ENCODE measurements around the gene PAX8. TPM values are rescaled to one million over a fixed set of nuclear protein-coding genes. Genes with fewer than 3 reads are reported as not detected.
A peak's percentile ranks its signal among the peaks of the same experiment; 100 is the strongest.
"Not testable (repeated sequence)": the region's sequence is repeated elsewhere in the genome, so short reads cannot be mapped to it uniquely, and the experiment has no call there.

The PAX8 gene
- total RNA-seq, 1 donor: 2.9 TPM

DNA sequence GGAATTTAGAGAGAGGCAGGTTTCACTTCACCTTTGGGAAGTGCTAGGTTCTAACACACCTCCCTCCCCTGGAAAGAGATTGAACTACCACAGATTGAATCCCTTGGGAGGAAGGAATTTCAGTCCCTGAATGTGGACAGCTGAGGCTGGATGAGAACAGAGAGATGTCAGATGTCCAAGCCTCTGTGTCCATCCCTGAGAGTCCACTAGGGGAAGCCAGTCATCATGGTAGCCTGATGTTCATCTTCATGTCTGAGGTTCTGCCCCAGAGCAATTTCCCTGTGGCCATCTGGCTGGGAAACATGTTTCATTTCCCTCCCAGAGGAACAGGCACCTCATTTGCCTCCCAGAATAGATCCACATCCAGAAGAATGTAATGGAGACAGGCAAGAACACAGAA, 30.1 kb upstream of the PAX8 start:
- H3K9me3 ChIP-seq (ENCODE audit: low read depth, low read length); H3K4me3 ChIP-seq (ENCODE audit: insufficient read depth, low read length); H3K27me3 ChIP-seq (ENCODE audit: insufficient read depth, low read length); H3K27ac ChIP-seq (ENCODE audit: low read depth, low read length); H3K4me2 ChIP-seq (ENCODE audit: insufficient read depth, low read length); H4K20me1 ChIP-seq (ENCODE audit: insufficient read depth, low read length); H3K79me2 ChIP-seq (ENCODE audit: insufficient read depth, low read length); DNase-seq (ENCODE audit: insufficient read length, low spot score, missing footprints); H3K36me3 ChIP-seq (ENCODE audit: insufficient read depth, low read length); H2AFZ ChIP-seq (ENCODE audit: low read length): not testable (repeated sequence)
- H3K4me1 ChIP-seq (ENCODE audit: insufficient read depth, low read length): peaks cover 11% of the 10 kb centered on the region
- TF ChIP-seq CTCF (IDR thresholded peaks at IDR 0.05; ENCODE audit: extremely low read depth, low read depth, low read length): peak; percentile 34

DNA sequence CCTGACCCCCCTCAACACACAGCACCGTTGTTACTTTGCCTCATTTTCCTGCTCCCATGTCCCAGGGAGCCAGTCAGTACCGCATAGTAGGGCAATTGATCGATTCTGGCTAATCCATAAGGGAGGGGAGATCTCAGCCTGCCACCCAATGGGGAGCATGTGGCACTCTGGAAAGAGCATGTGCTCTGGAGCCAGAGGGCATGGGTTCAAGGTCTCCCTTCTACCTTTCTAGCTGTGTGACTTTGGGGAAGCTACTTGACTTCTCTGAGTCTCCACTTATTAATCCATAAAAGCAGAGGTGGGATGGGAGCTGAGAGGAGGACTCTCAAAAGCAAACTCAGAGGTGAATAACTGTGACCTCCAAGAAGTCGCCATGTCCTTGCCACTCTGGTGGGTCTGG, 27.5 kb upstream of the PAX8 start:
- not testable (repeated sequence) for H3K4me1 ChIP-seq (ENCODE audit: insufficient read depth, low read length); H3K4me2 ChIP-seq (ENCODE audit: insufficient read depth, low read length); H3K36me3 ChIP-seq (ENCODE audit: insufficient read depth, low read length); H3K79me2 ChIP-seq (ENCODE audit: insufficient read depth, low read length); H2AFZ ChIP-seq (ENCODE audit: low read length); H4K20me1 ChIP-seq (ENCODE audit: insufficient read depth, low read length); DNase-seq (ENCODE audit: insufficient read length, low spot score, missing footprints); H3K27ac ChIP-seq (ENCODE audit: low read depth, low read length); H3K9me3 ChIP-seq (ENCODE audit: low read depth, low read length); H3K27me3 ChIP-seq (ENCODE audit: insufficient read depth, low read length); H3K4me3 ChIP-seq (ENCODE audit: insufficient read depth, low read length)

- H4K20me1 ChIP-seq (ENCODE audit: insufficient read depth, low read length); H2AFZ ChIP-seq (ENCODE audit: low read length); DNase-seq (ENCODE audit: insufficient read length, low spot score, missing footprints); H3K36me3 ChIP-seq (ENCODE audit: insufficient read depth, low read length); H3K4me3 ChIP-seq (ENCODE audit: insufficient read depth, low read length); H3K4me2 ChIP-seq (ENCODE audit: insufficient read depth, low read length); H3K9me3 ChIP-seq (ENCODE audit: low read depth, low read length); H3K27ac ChIP-seq (ENCODE audit: low read depth, low read length); H3K27me3 ChIP-seq (ENCODE audit: insufficient read depth, low read length); H3K79me2 ChIP-seq (ENCODE audit: insufficient read depth, low read length); H3K4me1 ChIP-seq (ENCODE audit: insufficient read depth, low read length): not testable (repeated sequence)
These were observed 27.0 kb upstream of the PAX8 start for GRCh38 chr2:113305749-113306148.

DNA sequence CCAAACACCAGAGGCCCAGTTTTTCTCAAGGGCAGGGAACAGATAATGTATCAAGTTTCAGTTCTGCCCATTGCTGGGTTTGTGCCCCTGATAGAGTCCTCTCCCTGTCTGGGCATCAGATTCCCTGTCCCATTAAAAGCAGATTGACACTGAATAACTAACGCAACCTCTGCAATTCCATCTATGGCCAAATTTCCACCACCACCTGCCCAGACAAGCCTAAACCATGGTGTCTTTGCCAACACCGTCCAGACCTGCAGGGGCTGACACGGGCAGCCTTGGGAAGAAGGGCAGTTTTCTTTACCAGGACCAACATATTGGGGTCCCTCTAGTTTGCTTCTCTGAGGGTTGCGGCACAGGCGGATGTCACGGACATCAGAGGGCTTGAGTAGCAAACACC, 26.4 kb upstream of the PAX8 start:
- Histone ChIP-seq H3K4me3 (ENCODE audit: insufficient read depth, low read length) (no peak overlapping the region), H3K9me3 (ENCODE audit: low read depth, low read length) (no peaks in the 10 kb centered on the region), H3K27ac (ENCODE audit: low read depth, low read length) (no peak overlapping the region), H2AFZ (ENCODE audit: low read length) (no peak overlapping the region), H4K20me1 (ENCODE audit: insufficient read depth, low read length) (no peaks in the 10 kb centered on the region), H3K79me2 (ENCODE audit: insufficient read depth, low read length) (no peaks in the 10 kb centered on the region), H3K27me3 (ENCODE audit: insufficient read depth, low read length) (peaks cover 3% of the 10 kb centered on the region), H3K4me1 (ENCODE audit: insufficient read depth, low read length) (no peaks in the 10 kb centered on the region), H3K4me2 (ENCODE audit: insufficient read depth, low read length) (no peak overlapping the region), H3K36me3 (ENCODE audit: insufficient read depth, low read length) (no peaks in the 10 kb centered on the region)
- no peak for DNase-seq (ENCODE audit: insufficient read length, low spot score, missing footprints)
- TF ChIP-seq CTCF (IDR thresholded peaks at IDR 0.05; ENCODE audit: extremely low read depth, low read depth, low read length): no peak

GRCh38 chr2:113304702-113305101, 26.0 kb upstream of the PAX8 start:
- H3K27me3 ChIP-seq (ENCODE audit: insufficient read depth, low read length): peaks cover 3% of the 10 kb centered on the region
- H3K4me3 ChIP-seq (ENCODE audit: insufficient read depth, low read length): no peak overlapping the region
- no peak for TF ChIP-seq CTCF (IDR thresholded peaks at IDR 0.05; ENCODE audit: extremely low read depth, low read depth, low read length)
- H3K4me1 ChIP-seq (ENCODE audit: insufficient read depth, low read length): no peaks in the 10 kb centered on the region
- no peaks in the 10 kb centered on the region for H3K36me3 ChIP-seq (ENCODE audit: insufficient read depth, low read length)
- H3K27ac ChIP-seq (ENCODE audit: low read depth, low read length): no peak overlapping the region
- DNase-seq (ENCODE audit: insufficient read length, low spot score, missing footprints): no peak
- no peak overlapping the region for H3K4me2 ChIP-seq (ENCODE audit: insufficient read depth, low read length)
- H4K20me1 ChIP-seq (ENCODE audit: insufficient read depth, low read length): no peaks in the 10 kb centered on the region
- no peaks in the 10 kb centered on the region for H3K79me2 ChIP-seq (ENCODE audit: insufficient read depth, low read length)
- H3K9me3 ChIP-seq (ENCODE audit: low read depth, low read length): no peaks in the 10 kb centered on the region
- no peak overlapping the region for H2AFZ ChIP-seq (ENCODE audit: low read length)

DNA sequence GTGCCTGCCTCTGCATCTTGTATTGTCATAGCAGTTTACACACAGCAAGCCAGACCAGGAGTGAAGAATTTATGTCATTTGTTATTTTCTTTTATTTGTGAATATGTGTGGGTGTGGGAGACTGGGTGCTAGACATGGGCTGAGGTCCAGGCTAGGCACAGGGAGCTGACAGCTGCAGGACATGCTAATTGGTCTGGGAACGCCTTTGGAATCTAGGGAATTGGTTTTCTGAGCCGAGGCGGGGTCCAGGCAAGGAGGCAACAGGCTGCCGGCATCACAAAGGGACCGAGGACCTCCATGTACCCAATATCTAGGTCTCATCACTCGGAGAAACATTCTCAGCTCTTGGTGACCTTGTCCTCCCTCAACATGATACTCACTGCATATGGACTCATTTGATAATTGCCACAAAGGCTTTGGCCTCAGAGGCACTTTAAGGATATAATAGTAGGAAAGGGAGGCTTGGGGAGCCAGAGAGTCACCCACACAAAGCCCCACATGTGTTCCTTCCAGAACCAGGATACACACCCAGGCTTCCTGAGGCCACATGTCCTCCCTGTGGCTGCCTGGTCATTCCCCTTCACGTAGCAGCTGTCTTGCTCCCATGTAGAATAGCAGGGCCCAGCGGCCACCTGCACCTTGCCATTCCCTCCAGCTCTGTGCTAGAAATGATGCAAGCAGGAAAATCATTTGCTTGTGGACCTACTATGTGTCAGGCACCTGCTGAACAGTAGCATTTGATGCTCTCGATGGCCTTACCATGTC, 23.7 kb upstream of the PAX8 start:
- not testable (repeated sequence) for H3K4me2 ChIP-seq (ENCODE audit: insufficient read depth, low read length)

More for the DNA sequence above, 23.7 kb upstream of the PAX8 start:
- H3K4me1 ChIP-seq (ENCODE audit: insufficient read depth, low read length); H3K9me3 ChIP-seq (ENCODE audit: low read depth, low read length); H3K27ac ChIP-seq (ENCODE audit: low read depth, low read length); H3K4me3 ChIP-seq (ENCODE audit: insufficient read depth, low read length); DNase-seq (ENCODE audit: insufficient read length, low spot score, missing footprints); H3K36me3 ChIP-seq (ENCODE audit: insufficient read depth, low read length); H3K27me3 ChIP-seq (ENCODE audit: insufficient read depth, low read length); H4K20me1 ChIP-seq (ENCODE audit: insufficient read depth, low read length); H3K79me2 ChIP-seq (ENCODE audit: insufficient read depth, low read length); H2AFZ ChIP-seq (ENCODE audit: low read length): not testable (repeated sequence)

All from osteoblast (primary cell).